ENCODE results near the gene TMOD1. TPM values are rescaled to one million over a fixed set of nuclear protein-coding genes. Genes with fewer than 3 reads are reported as not detected.

The TMOD1 gene
- total and polyA plus RNA-seq, 2 of the 13 experiments (the other 11 are each of a cell fraction or from before 2014, with no cell fraction given): 0.04 to 0.07 TPM

- TF ChIP-seq, protein P1, sequence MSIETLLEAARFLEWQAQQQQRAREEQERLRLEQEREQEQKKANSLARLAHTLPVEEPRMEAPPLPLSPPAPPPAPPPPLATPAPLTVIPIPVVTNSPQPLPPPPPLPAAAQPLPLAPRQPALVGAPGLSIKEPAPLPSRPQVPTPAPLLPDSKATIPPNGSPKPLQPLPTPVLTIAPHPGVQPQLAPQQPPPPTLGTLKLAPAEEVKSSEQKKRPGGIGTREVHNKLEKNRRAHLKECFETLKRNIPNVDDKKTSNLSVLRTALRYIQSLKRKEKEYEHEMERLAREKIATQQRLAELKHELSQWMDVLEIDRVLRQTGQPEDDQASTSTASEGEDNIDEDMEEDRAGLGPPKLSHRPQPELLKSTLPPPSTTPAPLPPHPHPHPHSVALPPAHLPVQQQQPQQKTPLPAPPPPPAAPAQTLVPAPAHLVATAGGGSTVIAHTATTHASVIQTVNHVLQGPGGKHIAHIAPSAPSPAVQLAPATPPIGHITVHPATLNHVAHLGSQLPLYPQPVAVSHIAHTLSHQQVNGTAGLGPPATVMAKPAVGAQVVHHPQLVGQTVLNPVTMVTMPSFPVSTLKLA (IDR thresholded peaks at IDR 0.05): no peak
- TF ChIP-seq JARID2 (CRISPR knock-in tag; IDR thresholded peaks at IDR 0.05; ENCODE audit: insufficient replicate concordance): no peak
Measured at GRCh38 chr9:97550386-97550785, 48.9 kb downstream of the TMOD1 start (continued).

DNA sequence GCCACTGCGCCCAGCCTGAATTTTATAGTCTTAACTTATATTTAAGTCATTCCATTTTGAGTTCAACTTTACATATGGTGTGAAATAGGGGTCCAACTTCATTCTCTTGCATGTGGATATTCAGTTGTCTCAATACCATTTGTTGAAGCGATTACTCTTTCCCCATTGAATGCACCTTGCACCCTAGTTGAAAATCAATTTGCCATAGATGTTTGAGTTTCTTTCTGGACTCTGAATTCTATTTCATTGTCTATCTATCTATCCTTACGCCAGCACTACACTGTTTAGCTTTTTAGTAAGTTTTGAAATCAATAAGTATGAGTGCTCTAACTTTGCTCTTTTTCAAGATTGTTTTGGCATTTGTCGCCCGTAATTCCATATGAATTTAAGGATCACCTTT is 49.8 kb downstream of the TMOD1 start:
- BruUV-seq (replicated peaks): no TSS peak
- TF ChIP-seq ZNF124 (CRISPR knock-in tag; IDR thresholded peaks at IDR 0.05): no peak
- TF ChIP-seq SRSF9 (IDR thresholded peaks at IDR 0.05; ENCODE audit: borderline replicate concordance, insufficient read depth, low read depth, low read length, poor library complexity, severe bottlenecking): no peak
- TF ChIP-seq CCDC6 (CRISPR knock-in tag; IDR thresholded peaks at IDR 0.05): no peak
- TF ChIP-seq GTF3A (CRISPR knock-in tag; conservative IDR thresholded peaks at IDR 0.05): no peak
- no peak for TF ChIP-seq ZNF431 (CRISPR knock-in tag; IDR thresholded peaks at IDR 0.05; ENCODE audit: borderline replicate concordance, low read depth)
- CTCF ChIA-PET (ENCODE audit: low intra/inter-chr PET ratio, low total read pairs): no interaction called here
- intact Hi-C loops (cut with micrococcal nuclease; ENCODE audit: unreplicated experiment): no loop called here
- no peak overlapping the region for H3K9ac ChIP-seq (ENCODE audit: insufficient read depth, low read depth, low read length)
- ATAC-seq: no peak
- H3K4me2 ChIP-seq (ENCODE audit: low read depth, low read length): no peak overlapping the region
- H3K27me3 ChIP-seq (ENCODE audit: control insufficient read depth in 1 of 2, insufficient read depth in 2 of 2, low read length in 2 of 2): peaks cover 0 to 13% of the 10 kb centered on the region in 2 experiments; a peak in 2 of 5 replicates
- no peak overlapping the region for H3K27ac ChIP-seq (ENCODE audit: extremely low read length, insufficient read depth, low read length)
- H2AFZ ChIP-seq (ENCODE audit: low read length): no peak overlapping the region
- H3K36me3 ChIP-seq (replicated peaks in 1 of 2; ENCODE audit: control insufficient read depth in 1 of 2, insufficient read depth in 2 of 2, low read length in 2 of 2): no peaks in the 10 kb centered on the region
- no peaks in the 10 kb centered on the region for H3K4me1 ChIP-seq (ENCODE audit: insufficient read depth, low read length)
- WGBS (ENCODE audit: low lambda C conversion rate): 46% methylated on average over 5 of the region's 5 CpGs
- no peak overlapping the region for H3K4me3 ChIP-seq (replicated peaks in 1 of 3; ENCODE audit: insufficient read depth in 1 of 3, low read depth in 2 of 3, low read length in 3 of 3)
- no peaks in the 10 kb centered on the region for H3K9me3 ChIP-seq (ENCODE audit: low read length)
- in situ Hi-C loops (cut with HindIII; ENCODE audit: extremely low pct_ligation_motif_present, low pct_unique_long_range_greater_than_20kb): no loop called here
- POLR2A ChIA-PET: no interaction called here
- FAIRE-seq: no peak
- H4K20me1 ChIP-seq (ENCODE audit: insufficient read depth, low read length): no peaks in the 10 kb centered on the region
- no peak for DNase-seq (ENCODE audit: low spot score)
- H3K79me2 ChIP-seq (ENCODE audit: insufficient read depth, low read length): no peaks in the 10 kb centered on the region
